ENCODE measurements around the gene OR6B3.

GRCh38 chr2:240077442-240077841 lies 24.1 kb upstream of the OR6B3 start:
- TF ChIP-seq YY1 (IDR thresholded peaks at IDR 0.05; ENCODE audit: insufficient read depth, insufficient read length) = no peak
- no peak for TF ChIP-seq SUZ12 (IDR thresholded peaks at IDR 0.05; ENCODE audit: extremely low read depth, insufficient read depth, insufficient read length)
- TF ChIP-seq ZNF274 (IDR thresholded peaks at IDR 0.05; ENCODE audit: low read depth, low read length) = no peak

Measured in NT2/D1 (cell line).